ENCODE data around the gene AJM1.

- no peak for TF ChIP-seq CTCF (IDR thresholded peaks at IDR 0.05)
- TF ChIP-seq POLR2A (IDR thresholded peaks at IDR 0.05), result no peak
Observed at GRCh38 chr9:136799079-136799853, 43.0 kb upstream of the AJM1 start.

All from thyroid gland (tissue), 4 donors.